NCI-H446 (cell line): ENCODE measurements around the gene RFX1.
"Not testable (repeated sequence)": the region's sequence is repeated elsewhere in the genome, so short reads cannot be mapped to it uniquely, and the experiment has no call there.

Experiments
- DNase-seq, 2 experiments: peaks; one replicate each; lab custom pipeline; 2025; lab: John Stamatoyannopoulos, UW

Gene RFX1

DNA sequence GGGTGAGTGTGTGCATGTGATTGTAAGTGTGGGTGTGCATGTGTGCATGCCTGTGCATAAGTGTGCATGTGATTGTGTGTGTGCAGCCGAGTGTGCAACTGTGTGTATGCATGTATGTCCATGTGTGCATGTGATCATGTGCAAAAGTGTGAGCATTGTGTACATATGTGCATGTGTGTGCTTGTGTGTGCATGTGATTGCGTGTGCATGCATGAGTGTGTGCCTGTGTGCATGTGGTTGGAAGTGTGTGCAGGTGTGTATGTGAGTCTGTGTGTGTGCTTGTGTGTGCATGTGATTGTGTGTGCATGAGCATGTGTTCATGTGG lies 71.4 kb downstream of the RFX1 start:
- no peak for DNase-seq

GRCh38 chr19:13932911-13933393 lies 73.2 kb downstream of the RFX1 start:
- no peak for DNase-seq

DNA sequence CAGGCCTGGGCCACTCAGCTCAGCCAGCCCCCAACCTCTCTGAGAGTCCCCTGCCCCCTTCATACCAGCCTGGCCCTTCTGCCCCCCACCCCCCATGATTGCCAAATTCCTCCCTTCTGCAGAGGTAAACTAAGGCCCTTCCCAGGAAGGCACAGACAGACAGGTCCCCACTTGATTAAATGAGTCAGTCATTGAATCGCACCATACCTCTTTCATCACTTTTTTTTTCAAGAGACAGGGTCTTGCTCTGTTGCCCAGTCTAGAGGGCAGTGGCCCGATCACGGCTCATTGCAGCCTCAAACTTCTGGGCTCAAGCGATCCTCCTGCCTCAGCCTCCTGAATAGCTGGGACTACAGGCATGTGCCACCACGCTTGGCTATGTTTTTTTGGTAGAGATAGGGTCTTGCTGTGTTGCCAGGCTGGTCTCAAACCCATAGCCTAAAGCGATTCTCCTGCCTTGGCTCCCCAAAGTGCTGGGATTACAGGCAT lies 73.9 kb downstream of the RFX1 start:
- DNase-seq: no peak

- DNase-seq: no peak
Observed at GRCh38 chr19:13931391-13932148, 74.5 kb downstream of the RFX1 start.

GRCh38 chr19:13930402-13930801 lies 75.7 kb downstream of the RFX1 start:
- DNase-seq: no peak

DNA sequence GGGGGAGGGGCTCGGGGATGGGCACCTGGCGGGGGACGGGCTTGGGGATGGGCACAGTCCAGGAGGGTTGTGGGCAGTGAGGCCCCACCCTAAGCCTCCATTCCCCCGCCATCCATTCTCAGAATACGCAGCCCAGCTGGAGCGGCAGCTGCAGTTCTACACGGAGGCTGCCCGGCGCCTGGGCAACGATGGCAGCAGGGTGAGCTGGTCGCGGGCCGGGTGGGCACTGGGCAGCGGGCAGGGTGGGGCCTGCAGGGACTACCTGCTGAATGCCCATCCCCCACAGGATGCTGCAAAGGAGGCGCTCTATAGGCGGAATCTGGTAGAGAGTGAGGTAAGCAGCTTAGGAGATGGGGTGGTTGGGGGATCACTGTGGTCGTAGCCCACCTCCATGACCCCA lies 76.2 kb downstream of the RFX1 start:
- no peak for DNase-seq

- DNase-seq: no peak
Observed at GRCh38 chr19:13929340-13929739, 76.8 kb downstream of the RFX1 start.

DNA sequence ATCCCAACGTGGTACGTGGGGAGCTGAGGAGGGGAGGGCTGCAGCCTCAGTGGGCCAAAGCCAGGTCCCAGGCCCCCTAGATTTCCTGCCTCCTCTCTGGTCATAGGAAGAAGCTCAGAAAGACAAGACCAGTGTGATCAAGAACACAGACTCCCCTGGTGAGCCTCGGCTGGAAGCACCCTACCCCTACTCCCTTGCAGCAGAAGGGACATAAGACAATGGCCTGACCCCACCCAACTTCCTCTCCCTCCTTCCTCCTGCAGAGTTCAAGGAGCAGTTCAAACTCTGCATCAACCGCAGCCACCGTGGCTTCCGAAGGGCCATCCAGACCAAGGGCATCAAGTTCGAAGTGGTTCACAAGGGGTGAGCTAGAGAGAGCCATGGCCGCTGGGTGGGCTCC lies 79.4 kb downstream of the RFX1 start:
- no peak for DNase-seq

DNA sequence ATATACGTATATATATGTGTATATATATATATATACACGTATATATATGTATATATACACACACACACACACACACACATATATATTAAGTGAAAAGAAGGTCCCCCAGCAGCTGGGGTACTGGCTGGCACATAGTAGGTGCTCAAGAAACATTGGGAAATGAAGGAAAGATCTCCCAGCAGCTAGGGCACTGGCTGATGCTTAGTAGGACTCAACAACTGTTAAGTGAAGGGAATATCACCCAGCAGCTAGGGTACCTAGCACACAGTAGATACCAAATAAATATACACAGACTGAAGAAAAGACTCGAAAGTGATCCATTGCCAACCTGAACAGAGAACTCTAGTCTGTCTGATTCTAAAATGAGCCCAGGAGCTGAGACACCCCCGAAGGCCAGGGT lies 80.1 kb downstream of the RFX1 start:
- DNase-seq: no peak

DNA sequence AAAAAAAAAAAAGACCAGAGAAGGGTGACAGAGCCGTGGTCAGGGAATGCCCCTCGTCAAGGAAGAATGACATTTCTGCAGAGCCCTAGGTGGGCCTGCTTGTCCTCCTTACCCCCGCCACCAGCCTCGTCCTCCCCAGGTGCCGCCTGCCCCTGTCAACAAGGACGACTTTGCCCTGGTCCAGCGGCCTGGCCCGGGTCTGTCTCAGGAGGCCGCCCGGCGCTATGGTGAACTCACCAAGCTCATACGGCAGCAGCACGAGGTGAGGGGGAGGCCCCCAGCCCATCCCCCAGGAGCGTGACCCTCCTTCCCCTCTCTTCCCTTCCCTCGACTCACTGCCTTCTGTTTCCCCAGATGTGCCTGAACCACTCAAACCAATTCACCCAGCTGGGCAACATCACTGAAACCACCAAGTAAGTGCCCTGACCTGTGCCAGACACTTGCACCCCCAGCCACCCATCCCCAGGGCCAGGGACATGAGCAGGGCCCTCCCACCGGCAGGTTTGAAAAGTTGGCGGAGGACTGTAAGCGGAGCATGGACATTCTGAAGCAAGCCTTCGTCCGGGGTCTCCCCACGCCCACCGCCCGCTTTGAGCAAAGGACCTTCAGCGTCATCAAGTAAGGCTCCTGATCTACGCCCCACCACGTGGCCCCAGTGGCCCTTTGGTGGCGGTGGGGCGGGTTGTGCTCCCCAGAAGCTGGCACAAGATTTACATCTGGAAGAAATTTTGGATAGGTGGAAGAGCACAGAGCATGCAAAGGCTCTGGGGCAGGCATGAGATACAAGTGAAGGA lies 82.7 kb downstream of the RFX1 start:
- DNase-seq: no peak

DNA sequence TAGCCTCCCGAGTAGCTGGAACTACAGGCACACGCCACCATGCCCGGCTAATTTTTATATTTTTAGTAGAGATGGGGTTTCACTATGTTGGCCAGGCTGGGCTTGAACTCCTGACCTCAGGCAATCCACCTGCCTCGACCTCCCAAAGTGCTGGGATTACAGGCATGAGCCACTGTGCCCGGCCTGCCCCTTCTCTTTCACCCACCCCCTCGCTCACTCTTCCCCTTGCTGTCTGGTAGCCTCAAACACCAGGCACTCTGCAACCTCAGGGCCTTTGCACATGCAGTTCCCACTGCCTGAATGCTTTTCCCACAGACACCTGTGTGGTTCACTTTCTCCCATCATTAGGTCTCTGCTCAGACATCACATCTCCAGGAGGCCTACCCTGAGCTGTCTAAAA lies 84.0 kb downstream of the RFX1 start:
- DNase-seq: not testable (repeated sequence)

GRCh38 chr19:13920940-13921747 lies 85.0 kb downstream of the RFX1 start:
- DNase-seq: peak in 1 of 2 experiments; percentile 22

DNA sequence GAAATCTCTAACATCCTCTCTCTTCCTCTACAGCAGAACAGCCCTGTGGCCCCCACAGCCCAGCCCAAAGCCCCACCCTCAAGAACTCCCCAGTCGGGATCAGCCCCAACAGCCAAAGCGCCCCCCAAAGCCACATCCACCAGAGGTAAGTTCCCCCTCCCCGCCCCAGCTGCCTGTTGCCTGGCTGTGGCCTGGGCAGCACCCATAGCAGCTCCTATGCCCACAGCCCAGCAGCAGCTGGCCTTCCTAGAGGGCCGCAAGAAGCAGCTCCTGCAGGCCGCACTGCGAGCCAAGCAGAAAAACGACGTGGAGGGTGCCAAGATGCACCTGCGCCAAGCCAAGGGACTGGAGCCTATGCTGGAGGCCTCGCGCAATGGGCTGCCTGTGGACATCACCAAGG lies 85.6 kb downstream of the RFX1 start:
- DNase-seq: no peak

DNA sequence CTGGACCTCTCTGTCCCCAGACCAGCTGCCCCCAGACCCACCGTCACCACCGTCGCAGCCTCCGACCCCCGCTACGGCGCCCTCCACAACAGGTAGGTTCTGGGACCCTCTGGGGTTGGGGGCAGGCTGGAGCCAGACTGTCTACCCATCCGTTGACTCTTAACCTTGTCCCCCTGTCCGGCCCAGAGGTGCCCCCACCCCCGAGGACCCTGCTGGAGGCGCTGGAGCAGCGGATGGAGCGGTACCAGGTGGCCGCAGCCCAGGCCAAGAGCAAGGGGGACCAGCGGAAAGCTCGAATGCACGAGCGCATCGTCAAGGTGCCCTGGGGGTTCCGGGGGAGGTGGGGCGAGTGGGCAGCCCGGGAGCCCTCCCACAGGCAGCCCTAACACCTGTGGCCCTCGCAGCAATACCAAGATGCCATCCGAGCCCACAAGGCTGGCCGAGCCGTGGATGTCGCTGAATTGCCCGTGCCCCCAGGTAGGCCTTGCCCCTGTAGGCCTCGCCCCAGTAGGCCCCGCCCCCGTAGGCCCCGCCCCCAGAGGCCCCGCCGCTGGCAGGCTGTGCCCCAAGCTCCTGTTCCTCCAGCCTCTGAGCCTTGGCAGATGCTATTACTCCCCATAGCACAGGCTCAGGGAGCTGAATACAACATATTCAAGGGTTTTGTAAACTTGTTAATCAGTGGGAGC lies 87.3 kb downstream of the RFX1 start:
- DNase-seq: no peak

DNA sequence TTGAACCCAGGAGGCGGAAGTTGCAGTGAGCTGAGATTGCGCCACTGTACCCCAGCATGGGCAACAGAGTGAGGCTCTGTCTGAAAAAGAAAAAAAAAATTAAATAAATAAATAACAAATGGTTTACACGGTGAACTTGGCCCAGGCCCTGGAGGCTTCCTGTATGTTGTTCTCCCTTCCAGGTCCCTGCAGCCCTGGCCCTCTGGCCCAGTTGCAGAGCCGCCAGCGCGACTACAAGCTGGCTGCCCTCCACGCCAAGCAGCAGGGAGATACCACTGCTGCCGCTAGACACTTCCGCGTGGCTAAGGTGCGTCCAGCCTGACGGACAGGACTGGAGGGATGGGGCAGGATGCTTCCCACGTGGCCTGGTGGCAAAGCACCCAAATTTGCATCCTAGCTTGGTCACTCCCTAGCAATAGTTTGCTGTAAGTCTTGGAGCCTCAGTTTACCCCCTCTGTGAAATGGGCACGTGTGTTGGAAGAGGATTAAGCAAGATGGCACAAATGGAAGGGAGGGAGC lies 88.2 kb downstream of the RFX1 start:
- DNase-seq: no peak

DNA sequence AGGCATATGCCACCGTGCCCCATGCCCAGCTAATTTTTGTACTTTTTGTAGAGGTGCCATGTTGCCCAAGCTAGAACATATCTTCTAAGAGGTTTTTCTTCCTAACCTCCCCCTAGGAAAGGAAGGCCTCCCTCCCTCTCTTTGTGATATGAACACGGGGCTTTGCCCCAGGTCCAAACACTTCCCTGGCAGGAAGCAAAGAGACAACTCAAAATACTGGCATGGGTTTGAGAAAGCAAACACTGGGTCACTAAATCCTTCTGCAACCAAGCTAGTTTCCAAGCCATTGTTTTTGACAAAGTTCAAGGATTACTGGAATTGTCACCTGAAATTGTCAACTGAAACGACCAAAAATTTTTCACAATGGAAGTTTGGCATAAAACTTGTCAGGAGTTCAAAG lies 91.3 kb downstream of the RFX1 start:
- no peak for DNase-seq

DNA sequence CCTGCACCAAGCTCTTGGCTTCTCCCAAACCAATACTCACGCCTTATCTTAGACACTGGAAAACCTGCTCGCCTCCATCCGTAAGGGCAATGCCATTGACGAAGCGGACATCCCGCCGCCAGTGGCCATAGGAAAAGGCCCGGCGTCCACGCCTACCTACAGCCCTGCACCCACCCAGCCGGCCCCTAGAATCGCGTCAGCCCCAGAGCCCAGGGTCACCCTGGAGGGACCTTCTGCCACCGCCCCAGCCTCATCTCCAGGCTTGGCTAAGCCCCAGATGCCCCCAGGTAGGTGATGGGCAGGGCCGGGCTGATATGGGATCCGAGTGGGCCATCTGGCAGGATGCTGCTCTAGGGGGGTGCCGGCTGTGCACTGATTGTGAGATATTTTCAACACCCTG lies 92.8 kb downstream of the RFX1 start:
- no peak for DNase-seq
